GM21825 (cell line): ENCODE measurements around the gene KRT10.
"Not testable (repeated sequence)": the region's sequence is repeated elsewhere in the genome, so short reads cannot be mapped to it uniquely, and the experiment has no call there.

ENCODE experiments used
- ATAC-seq: cut with Tn5 transposase; IDR thresholded peaks from one replicate; pipeline ENCODE4 v1.9.1; 2021; ENCODE audit warnings: mild to moderate bottlenecking, moderate library complexity; ENCODE audit not compliant: unreplicated experiment

KRT10 gene

GRCh38 chr17:40822132-40822812 lies at the start of gene KRT10:
Gene KRT10, minus strand, starts transcription at chr17:40822614. Its CDS starts 29 bp downstream, at chr17:40822585.
- ATAC-seq = no peak

GRCh38 chr17:40871316-40871715 lies 48.9 kb upstream of the KRT10 start:
- no peak for ATAC-seq

GRCh38 chr17:40870136-40870535 lies 47.7 kb upstream of the KRT10 start:
- ATAC-seq = no peak

- no peak for ATAC-seq
These were observed 44.4 kb upstream of the KRT10 start, which contains the start of gene KRT12 for GRCh38 chr17:40866838-40867237. Gene KRT12, minus strand, starts transcription at chr17:40867223. Its CDS starts 37 bp downstream, at chr17:40867186.

- no peak for ATAC-seq
These were observed 42.4 kb upstream of the KRT10 start for GRCh38 chr17:40864661-40865390.

- ATAC-seq = no peak
These were observed 40.7 kb upstream of the KRT10 start for GRCh38 chr17:40862985-40863733.

- no peak for ATAC-seq
These were observed 37.1 kb upstream of the KRT10 start for GRCh38 chr17:40859536-40859935.

- not testable (repeated sequence) for ATAC-seq
These were observed 36.3 kb upstream of the KRT10 start for GRCh38 chr17:40858667-40859066.

GRCh38 chr17:40857535-40857934 lies 35.1 kb upstream of the KRT10 start:
- ATAC-seq = no peak

GRCh38 chr17:40854175-40854814 lies 31.9 kb upstream of the KRT10 start:
- ATAC-seq = no peak

- ATAC-seq = no peak
These were observed 29.9 kb upstream of the KRT10 start for GRCh38 chr17:40852364-40852763.

- ATAC-seq = no peak
These were observed 28.0 kb upstream of the KRT10 start for GRCh38 chr17:40850293-40850972.

- ATAC-seq = no peak
These were observed 27.3 kb upstream of the KRT10 start for GRCh38 chr17:40849723-40850122.

- no peak for ATAC-seq
These were observed 26.3 kb upstream of the KRT10 start for GRCh38 chr17:40848583-40849235.

- ATAC-seq = no peak
These were observed 24.2 kb upstream of the KRT10 start for GRCh38 chr17:40846515-40847144.

GRCh38 chr17:40844671-40845107 lies 22.3 kb upstream of the KRT10 start:
- ATAC-seq = no peak

- ATAC-seq = no peak
These were observed 20.8 kb upstream of the KRT10 start for GRCh38 chr17:40843242-40843641.

GRCh38 chr17:40841246-40841645 lies 18.8 kb upstream of the KRT10 start:
- ATAC-seq = no peak

- ATAC-seq = no peak
These were observed 16.8 kb upstream of the KRT10 start for GRCh38 chr17:40839194-40839593.
